Measurements from ENCODE around the gene IRS2. TPM values are rescaled to one million over a fixed set of nuclear protein-coding genes. Genes with fewer than 3 reads are reported as not detected.

IRS2 gene
- total and polyA plus RNA-seq, 2 of the 8 experiments (the other 6 are each of a cell fraction or from before 2014, with no cell fraction given), result 2.6 to 17.0 TPM

GRCh38 chr13:109769921-109770320 is 16.5 kb downstream of the IRS2 start:
- H3K9me3 ChIP-seq (ENCODE audit: insufficient read depth in 2 of 2, low read depth in 1 of 2, low read length in 1 of 2), result no peaks in the 10 kb centered on the region
- FAIRE-seq (no peak), DNase-seq (ENCODE audit: low read depth in 1 of 2, low spot score in 2 of 2) (no peak)
- no peak overlapping the region for H3K4ac ChIP-seq (replicated peaks; ENCODE audit: insufficient read length, low read depth, low read length)
- H3K27ac ChIP-seq (ENCODE audit: low read depth, low read length), result no peak overlapping the region
- H4K5ac ChIP-seq (ENCODE audit: insufficient read length, low read depth, low read length), result no peak overlapping the region
- H3K56ac ChIP-seq (replicated peaks; ENCODE audit: insufficient read length, low read depth, low read length), result no peak overlapping the region
- H3K79me1 ChIP-seq (ENCODE audit: low read depth, low read length), result peaks cover 4% of the 10 kb centered on the region; the same call in 1 of the 2 replicates
- peaks cover 0 to 3% (median under 1%) of the 10 kb centered on the region in 4 experiments; a peak in 3 of 8 replicates for H3K36me3 ChIP-seq (ENCODE audit: control insufficient read depth in 2 of 4, insufficient read depth in 4 of 4, low read length in 3 of 4)
- H2AK5ac ChIP-seq (ENCODE audit: low read depth, low read length), result no peak overlapping the region
- no peak overlapping the region for H2BK120ac ChIP-seq (replicated peaks; ENCODE audit: low read depth, low read length)
- peaks cover 0 to 5% (median 1%) of the 10 kb centered on the region in 4 experiments; a peak in 3 of 7 replicates for H3K4me1 ChIP-seq (replicated peaks in 1 of 4; ENCODE audit: control insufficient read depth in 3 of 4, insufficient read depth in 4 of 4, low read length in 3 of 4)
- no peak overlapping the region for H3K23ac ChIP-seq (ENCODE audit: insufficient read length)
- H3K14ac ChIP-seq (ENCODE audit: insufficient read length), result no peak overlapping the region
- WGBS, 2 experiments (ENCODE audit: extremely low coverage in 1 of 2, insufficient coverage in 1 of 2, insufficient read length in 1 of 2, insufficient replicate concordance in 2 of 2, low coverage in 1 of 2, low lambda C conversion rate in 2 of 2, missing lambda C conversion rate in 1 of 2), result 86% methylated on average over 5 of the region's 5 CpGs; no CpG with 5 or more reads in 1 of the 2 experiments
- no peak overlapping the region for H4K91ac ChIP-seq (replicated peaks; ENCODE audit: insufficient read length, low read length)
- H3K9ac ChIP-seq (replicated peaks in 1 of 4; ENCODE audit: extremely low read depth in 1 of 4, low read depth in 3 of 4, low read length in 3 of 4), result no peak overlapping the region
- no peaks in the 10 kb centered on the region for H3K23me2 ChIP-seq (ENCODE audit: low read depth, low read length)
- no peak overlapping the region for H2BK12ac ChIP-seq (ENCODE audit: low read depth, low read length)
- no peak overlapping the region for H2BK20ac ChIP-seq (ENCODE audit: low read length)
- CTCF ChIA-PET (ENCODE audit: partially characterized antibody), result interaction anchor here (0.6 to 1.2 kb wide), 6 partner anchors 9 to 809 kb away, joined by 3 to 4 read pairs (median 3); no protein-coding TSS in a partner anchor
- peaks cover 0 to 6% of the 10 kb centered on the region in 2 experiments for H4K20me1 ChIP-seq (replicated peaks in 1 of 2; ENCODE audit: control insufficient read depth in 1 of 2, insufficient read depth in 2 of 2, low read length in 2 of 2)
- H3K4me3 ChIP-seq (ENCODE audit: extremely low read depth in 1 of 4, insufficient read depth in 2 of 4, low read depth in 3 of 4, low read length in 4 of 4), result no peak overlapping the region
- no peak overlapping the region for H2AFZ ChIP-seq (ENCODE audit: low read length)
- no peak overlapping the region for H2BK5ac ChIP-seq (ENCODE audit: low read depth, low read length)
- no peak overlapping the region for H4K8ac ChIP-seq (ENCODE audit: extremely low read depth, insufficient read depth, low read length)
- H3K4me2 ChIP-seq (ENCODE audit: insufficient read depth in 1 of 2, low read depth in 2 of 2, low read length in 2 of 2), result no peak overlapping the region
- H3K18ac ChIP-seq (ENCODE audit: extremely low read depth, low read length), result no peak overlapping the region
- peaks cover 0 to 81% of the 10 kb centered on the region in 2 experiments for H3K79me2 ChIP-seq (ENCODE audit: control insufficient read depth in 1 of 2, insufficient read depth in 2 of 2, low read length in 2 of 2)
- POLR2A ChIA-PET (ENCODE audit: partially characterized antibody), result no interaction called here
- H2BK15ac ChIP-seq (ENCODE audit: low read length), result no peak overlapping the region
- H3K27me3 ChIP-seq (replicated peaks in 1 of 4; ENCODE audit: control insufficient read depth in 3 of 4, extremely low read depth in 1 of 4, insufficient read depth in 3 of 4, low read length in 3 of 4), result no peaks in the 10 kb centered on the region
- TF ChIP-seq ASH2L (IDR thresholded peaks at IDR 0.05; ENCODE audit: low read length), result no peak
- no peak for TF ChIP-seq RBBP5 (IDR thresholded peaks at IDR 0.05; ENCODE audit: borderline replicate concordance, low read depth, low read length)
- TF ChIP-seq NRF1 (IDR thresholded peaks at IDR 0.05; ENCODE audit: low read depth, low read length), result no peak
- no peak for TF ChIP-seq KDM1A (IDR thresholded peaks at IDR 0.05; ENCODE audit: borderline replicate concordance, low read length)
- TF ChIP-seq TEAD4 (IDR thresholded peaks at IDR 0.05; ENCODE audit: low read depth, low read length), result no peak
- TF ChIP-seq CTBP2 (IDR thresholded peaks at IDR 0.05; ENCODE audit: borderline replicate concordance, insufficient read depth, insufficient read length, low read length), result no peak
- no peak for TF ChIP-seq CBX8 (IDR thresholded peaks at IDR 0.05; ENCODE audit: borderline replicate concordance, low read depth, low read length)
- TF ChIP-seq JUN (IDR thresholded peaks at IDR 0.05; ENCODE audit: low read depth, low read length), result no peak
- no peak for TF ChIP-seq BRCA1 (IDR thresholded peaks at IDR 0.05; ENCODE audit: low read depth, low read length)
- TF ChIP-seq EGR1 (IDR thresholded peaks at IDR 0.05; ENCODE audit: borderline replicate concordance, low read depth, low read length), result no peak
- no peak for TF ChIP-seq YY1 (IDR thresholded peaks at IDR 0.05; ENCODE audit: low read depth, low read length)
- no peak for TF ChIP-seq HDAC6 (IDR thresholded peaks at IDR 0.05; ENCODE audit: low read depth, low read length)
- TF ChIP-seq KDM4A (IDR thresholded peaks at IDR 0.05; ENCODE audit: low read depth, low read length, severe bottlenecking), result no peak
- TF ChIP-seq SAP30 (IDR thresholded peaks at IDR 0.05; ENCODE audit: insufficient read depth, insufficient replicate concordance, low read length), result no peak
- no peak for TF ChIP-seq RXRA (IDR thresholded peaks at IDR 0.05; ENCODE audit: insufficient read depth, low read depth, low read length)

All from H1 (cell line).